Measurements from ENCODE around the gene GJB3.

GJB3 gene

GRCh38 chr1:34786521-34787325 is 5.7 kb downstream of the GJB3 start:
- ChIA-PET CTCF (interaction anchor here (0.6 to 2.4 kb wide), 8 partner anchors 24 to 80 kb away, joined by 3 to 10 read pairs (median 3); partner anchors contain the start of gene SMIM12), POLR2A (ENCODE audit: low non-redundant PET) (interaction anchor here (1.0 to 1.4 kb wide), 2 partner anchors 31 to 73 kb away, joined by 4 to 6 read pairs; partner anchors contain the start of genes GJB5 and SMIM12)
- DNase-seq (ENCODE audit: low spot score) = peak; percentile 56
- peak; percentile 85 for TF ChIP-seq CTCF (conservative IDR thresholded peaks at IDR 0.05; ENCODE audit: low read depth)
- H3K27ac ChIP-seq = peak overlapping the region; percentile 74

GRCh38 chr1:34787461-34788420 is 6.7 kb downstream of the GJB3 start:
- ChIA-PET CTCF (interaction anchor here (0.5 to 2.4 kb wide), 5 partner anchors 14 to 79 kb away, joined by 3 to 10 read pairs (median 5); partner anchors contain the start of gene SMIM12), POLR2A (ENCODE audit: low non-redundant PET) (interaction anchor here (1.4 kb wide), 1 partner anchor 72 kb away, joined by 6 read pairs; the partner anchor contains the start of gene SMIM12)
- peak overlapping the region; percentile 74 for H3K27ac ChIP-seq
- TF ChIP-seq CTCF (conservative IDR thresholded peaks at IDR 0.05; ENCODE audit: low read depth) = no peak
- no peak for DNase-seq (ENCODE audit: low spot score)

- ChIA-PET CTCF (interaction anchor here (0.6 kb wide), 1 partner anchor 381 kb away, joined by 3 read pairs; no protein-coding TSS in a partner anchor), POLR2A (ENCODE audit: low non-redundant PET) (no interaction called here)
- DNase-seq (ENCODE audit: low spot score) = no peak
- H3K27ac ChIP-seq = no peak overlapping the region
- no peak for TF ChIP-seq CTCF (conservative IDR thresholded peaks at IDR 0.05; ENCODE audit: low read depth)
Measured at GRCh38 chr1:34790985-34791384, 10.0 kb downstream of the GJB3 start.

- no peak overlapping the region for H3K27ac ChIP-seq
- CTCF ChIA-PET = no interaction called here
- DNase-seq (ENCODE audit: low spot score) = no peak
- TF ChIP-seq CTCF (conservative IDR thresholded peaks at IDR 0.05; ENCODE audit: low read depth) = no peak
- POLR2A ChIA-PET (ENCODE audit: low non-redundant PET) = no interaction called here
Measured at GRCh38 chr1:34792424-34792823, 11.4 kb downstream of the GJB3 start.

- no peak for DNase-seq (ENCODE audit: low spot score)
- no peak within 1 kb of the TSS for H3K27ac ChIP-seq
- POLR2A ChIA-PET (ENCODE audit: low non-redundant PET) = no interaction called here
- TF ChIP-seq CTCF (conservative IDR thresholded peaks at IDR 0.05; ENCODE audit: low read depth) = no peak
- CTCF ChIA-PET = no interaction called here
Measured at GRCh38 chr1:34792868-34793727, 12.1 kb downstream of the GJB3 start, which contains the start of gene GJA4. Gene GJA4, plus strand, starts transcription at chr1:34792999. Its CDS starts 1,215 bp downstream, at chr1:34794214.

Measured in RWPE1 (cell line).